B cell (primary cell): ENCODE results near the gene TLCD3B. TPM values are rescaled to one million over a fixed set of nuclear protein-coding genes. Genes with fewer than 3 reads are reported as not detected.

Experiments used
- ATAC-seq: fragments of 200-7000 bp; cut with Tn5 transposase; one replicate; pipeline ENCODE4 v1.10.0; 2021; ENCODE audit warnings: low read depth, mild to moderate bottlenecking, moderate number of reproducible peaks, moderate library complexity
- CTCF ChIA-PET: fragments of 350-600 bp; sonication (Branson Sonifier 250); formaldehyde crosslinking; loops from one replicate; lab custom pipeline; 2021; ENCODE audit warnings: antibody characterized with exemption, inconsistent platforms; lab: Charles Lee
- POLR2A ChIA-PET: fragments of 350-600 bp; sonication (Branson Sonifier 250); formaldehyde crosslinking; loops from one replicate; lab custom pipeline; 2021; ENCODE audit warnings: antibody characterized with exemption; lab: Charles Lee
- DNase-seq: peaks from one replicate; pipeline ENCODE4 v3.0.0; 2013
- H2AFZ ChIP-seq: 2 replicates; pipeline ENCODE4 v1.6.1; 2012; ENCODE audit warnings: mild to moderate bottlenecking, low read depth, low read length; ENCODE audit not compliant: insufficient read depth, poor library complexity, severe bottlenecking
- H3K27ac ChIP-seq, 2 donors: 1 replicate in 1 of 2; 2 replicates in 1 of 2; pipeline ENCODE4 v1.5.1; 2012 to 2013; ENCODE audit warnings: low read length in 2 of 2, mild to moderate bottlenecking in 2 of 2, moderate library complexity in 1 of 2
- H3K27me3 ChIP-seq, 4 experiments: fragments of 200-600 bp in 1 of 4; sonication (generic) in 1 of 4; replicated peaks in 1 of 4; 1 replicate in 2 of 4; 2 replicates in 2 of 4; pipeline versions ENCODE4 v1.6.1 to v1.7.0; 2013 to 2016; ENCODE audit warnings: low read length in 3 of 4, mild to moderate bottlenecking in 2 of 4, mixed read lengths in 1 of 4, moderate library complexity in 1 of 4; ENCODE audit not compliant: insufficient read depth in 4 of 4, control insufficient read depth in 3 of 4; ENCODE audit errors: control extremely low read depth in 1 of 4
- H3K36me3 ChIP-seq, 2 experiments: replicated peaks in 1 of 2; 1 replicate in 1 of 2; 2 replicates in 1 of 2; pipeline versions ENCODE4 v1.6.1 to v1.7.1; 2013; ENCODE audit warnings: low read length in 1 of 2; ENCODE audit not compliant: insufficient read depth in 2 of 2, control insufficient read depth in 1 of 2; ENCODE audit errors: control extremely low read depth in 1 of 2, extremely low read depth in 1 of 2
- H3K4me1 ChIP-seq, 2 donors: fragments of 200-600 bp in 1 of 2; sonication (generic) in 1 of 2; 1 replicate in 1 of 2; 2 replicates in 1 of 2; pipeline versions ENCODE4 v1.5.1 to v1.6.1; 2013 to 2017; ENCODE audit warnings: low read length in 2 of 2; ENCODE audit not compliant: control insufficient read depth in 2 of 2, insufficient read depth in 2 of 2
- H3K4me2 ChIP-seq: replicated peaks from 2 replicates; pipeline ENCODE3; 2012; ENCODE audit warnings: mild to moderate bottlenecking, low read depth, low read length; ENCODE audit not compliant: poor library complexity, severe bottlenecking
- H3K4me3 ChIP-seq, 5 experiments: fragments of 200-600 bp in 1 of 5; sonication (generic) in 1 of 5; 1 replicate in 3 of 5; 2 replicates in 2 of 5; pipeline versions ENCODE4 v1.5.1 to v1.7.0; 2011 to 2016; ENCODE audit warnings: low read length in 4 of 5, mild to moderate bottlenecking in 4 of 5, low read depth in 2 of 5, control low read depth in 1 of 5, moderate library complexity in 1 of 5; ENCODE audit not compliant: insufficient read depth in 1 of 5; ENCODE audit errors: control extremely low read depth in 1 of 5, extremely low read depth in 1 of 5
- H3K79me2 ChIP-seq: fragments of 200-600 bp; sonication (generic); one replicate; pipeline ENCODE4 v1.6.0; 2016; ENCODE audit warnings: low read length; ENCODE audit not compliant: control insufficient read depth, insufficient read depth
- H3K9ac ChIP-seq: fragments of 200-600 bp; sonication (generic); 2 replicates; pipeline ENCODE4 v1.6.1; 2017; ENCODE audit warnings: mild to moderate bottlenecking, low read length, moderate library complexity
- H3K9me3 ChIP-seq, 3 donors: one replicate each; pipeline versions ENCODE4 v1.6.1 to v1.7.1; 2013; ENCODE audit warnings: low read length in 2 of 3; ENCODE audit not compliant: control insufficient read depth in 2 of 3, insufficient read depth in 1 of 3; ENCODE audit errors: control extremely low read depth in 1 of 3
- H4K20me1 ChIP-seq: 2 replicates; pipeline ENCODE4 v1.6.0; 2012; ENCODE audit warnings: mild to moderate bottlenecking, low read length; ENCODE audit not compliant: insufficient read depth, control insufficient read depth, poor library complexity, severe bottlenecking
- H3K27ac Mint-ChIP-seq: one replicate; pipeline ENCODE4 v1.8.0; 2021; ENCODE audit warnings: mixed read lengths
- H3K27me3 Mint-ChIP-seq: one replicate; pipeline ENCODE4 v1.8.0; 2021; ENCODE audit warnings: mixed read lengths
- H3K4me1 Mint-ChIP-seq: one replicate; pipeline ENCODE4 v1.8.0; 2021; ENCODE audit warnings: mixed read lengths
- H3K4me3 Mint-ChIP-seq: one replicate; pipeline ENCODE4 v1.8.0; 2021; ENCODE audit warnings: mixed read lengths
- H3K9me3 Mint-ChIP-seq: one replicate; pipeline ENCODE4 v1.8.0; 2022; ENCODE audit warnings: mixed read lengths; ENCODE audit not compliant: insufficient read depth
- EZH2 ChIP-seq: IDR thresholded peaks from 2 replicates; pipeline ENCODE4 v1.6.1; 2012; ENCODE audit warnings: borderline replicate concordance, low read depth, mild to moderate bottlenecking, moderate library complexity, low read length; ENCODE audit not compliant: insufficient read depth, poor library complexity, severe bottlenecking
- WGBS: methylation state at CpG from one replicate; pipeline ENCODE4 v1.1.5; 2013; ENCODE audit warnings: missing lambda C conversion rate; ENCODE audit not compliant: insufficient coverage; 5-methylcytosine and 5-hydroxymethylcytosine counted together
- intact Hi-C: fragments of 100-400 bp; cut with micrococcal nuclease; formaldehyde crosslinking; loops from one replicate; pipeline ENCODE4 v1.10.0; 2022
- polyA plus RNA-seq: library from polyadenylated mRNA; depleted of rRNA; stranded (reverse); fragments of >200 nt; gene quantifications from 2 replicates; pipeline ENCODE4 v1.2.3, GENCODE V29; 2012
- total RNA-seq, 2 donors: library from RNA; stranded (reverse); fragments of 120-200 nt in 1 of 2; gene quantifications; 1 replicate in 1 of 2; 2 replicates in 1 of 2; pipeline versions ENCODE4 v1.2.3 to v1.2.4, GENCODE V29; 2013 to 2022
- TF ChIP-seq, protein P1 (sequence below): fragments of 200-600 bp; IDR thresholded peaks from one replicate; pipeline ENCODE4 v1.8.0; 2022; ENCODE audit warnings: antibody characterized with exemption, mild to moderate bottlenecking

TLCD3B gene
- total and polyA plus RNA-seq, 2 donors (not counting 1 experiment from before 2014, with no cell fraction given) = not detected

DNA sequence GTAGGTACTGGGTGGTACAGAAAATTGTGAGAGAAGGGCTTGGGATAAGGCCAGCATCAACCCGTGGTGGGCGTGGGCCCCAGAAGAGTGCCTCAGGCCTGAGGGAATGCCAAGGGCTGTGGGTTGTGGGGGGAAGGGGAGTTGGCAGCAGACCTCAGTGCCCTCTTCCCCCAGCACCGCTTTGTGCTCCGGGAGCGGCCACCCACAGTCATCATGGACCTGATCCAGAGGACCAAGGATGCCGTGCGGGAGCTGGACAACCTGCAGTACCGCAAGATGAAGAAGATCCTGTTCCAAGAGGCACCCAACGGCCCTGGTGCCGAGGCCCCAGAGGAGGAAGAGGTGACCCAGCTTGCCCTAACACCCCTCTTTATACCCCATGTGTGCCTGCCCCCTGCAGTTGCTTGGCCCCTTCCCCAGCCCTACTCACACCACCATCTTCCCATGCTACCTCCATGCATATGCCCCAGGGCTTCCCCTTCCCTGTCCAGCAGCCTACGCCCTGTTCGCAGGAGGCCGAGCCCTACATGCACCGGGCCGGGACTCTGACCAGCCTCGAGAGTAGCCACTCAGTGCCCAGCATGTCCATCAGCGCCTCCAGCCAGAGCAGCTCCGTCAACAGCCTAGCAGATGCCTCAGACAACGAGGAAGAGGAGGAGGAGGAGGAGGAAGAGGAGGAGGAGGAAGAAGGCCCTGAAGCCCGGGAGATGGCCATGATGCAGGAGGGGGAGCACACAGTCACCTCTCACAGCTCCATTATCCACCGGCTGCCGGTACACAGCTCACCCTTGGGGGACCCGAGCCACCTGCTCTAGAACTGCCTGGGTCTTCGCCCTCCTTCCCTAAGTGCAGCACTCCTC lies 48.3 kb downstream of the TLCD3B start:
- H3K4me1 ChIP-seq = no peaks in the 10 kb centered on the region
- H3K9ac ChIP-seq = no peak overlapping the region
- no peak overlapping the region for H3K4me2 ChIP-seq
- no peaks in the 10 kb centered on the region for H3K9me3 ChIP-seq
- intact Hi-C loops = no loop called here
- no peak overlapping the region for H3K4me3 ChIP-seq
- H3K4me1 Mint-ChIP-seq = no peaks in the 10 kb centered on the region
- no peak for DNase-seq
- peaks cover 3% of the 10 kb centered on the region for H4K20me1 ChIP-seq
- ChIA-PET POLR2A (no interaction called here), CTCF (no interaction called here)
- no peaks in the 10 kb centered on the region for H3K9me3 Mint-ChIP-seq
- H3K27ac ChIP-seq = no peak overlapping the region
- no peaks in the 10 kb centered on the region for H3K27me3 ChIP-seq
- WGBS = 95% methylated on average over 21 of the region's 24 CpGs
- ATAC-seq = no peak
- peaks cover 2 to 92% of the 10 kb centered on the region in 2 experiments for H3K36me3 ChIP-seq
- H3K27ac Mint-ChIP-seq = no peak overlapping the region
- no peaks in the 10 kb centered on the region for H3K27me3 Mint-ChIP-seq
- no peak overlapping the region for H2AFZ ChIP-seq
- TF ChIP-seq, protein P1, sequence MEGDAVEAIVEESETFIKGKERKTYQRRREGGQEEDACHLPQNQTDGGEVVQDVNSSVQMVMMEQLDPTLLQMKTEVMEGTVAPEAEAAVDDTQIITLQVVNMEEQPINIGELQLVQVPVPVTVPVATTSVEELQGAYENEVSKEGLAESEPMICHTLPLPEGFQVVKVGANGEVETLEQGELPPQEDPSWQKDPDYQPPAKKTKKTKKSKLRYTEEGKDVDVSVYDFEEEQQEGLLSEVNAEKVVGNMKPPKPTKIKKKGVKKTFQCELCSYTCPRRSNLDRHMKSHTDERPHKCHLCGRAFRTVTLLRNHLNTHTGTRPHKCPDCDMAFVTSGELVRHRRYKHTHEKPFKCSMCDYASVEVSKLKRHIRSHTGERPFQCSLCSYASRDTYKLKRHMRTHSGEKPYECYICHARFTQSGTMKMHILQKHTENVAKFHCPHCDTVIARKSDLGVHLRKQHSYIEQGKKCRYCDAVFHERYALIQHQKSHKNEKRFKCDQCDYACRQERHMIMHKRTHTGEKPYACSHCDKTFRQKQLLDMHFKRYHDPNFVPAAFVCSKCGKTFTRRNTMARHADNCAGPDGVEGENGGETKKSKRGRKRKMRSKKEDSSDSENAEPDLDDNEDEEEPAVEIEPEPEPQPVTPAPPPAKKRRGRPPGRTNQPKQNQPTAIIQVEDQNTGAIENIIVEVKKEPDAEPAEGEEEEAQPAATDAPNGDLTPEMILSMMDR = no peak
- TF ChIP-seq EZH2 = no peak
- no peak overlapping the region for H3K4me3 Mint-ChIP-seq
- H3K79me2 ChIP-seq = peaks cover under 1% of the 10 kb centered on the region
